Muscle of leg (tissue), 11 donors: ENCODE data around the gene CTNND2. TPM values are rescaled to one million over a fixed set of nuclear protein-coding genes. Genes with fewer than 3 reads are reported as not detected.
A peak's percentile ranks its signal among the peaks of the same experiment; 100 is the strongest.

Experiments used
- DNase-seq: peaks from one replicate; pipeline ENCODE4 v3.0.0; 2013
- H3K27ac ChIP-seq: one replicate; pipeline ENCODE4 v1.5.1; 2013; ENCODE audit warnings: mild to moderate bottlenecking, low read length, control low read depth
- H3K27me3 ChIP-seq: one replicate; pipeline ENCODE4 v1.6.1; 2013; ENCODE audit warnings: low read length; ENCODE audit not compliant: control insufficient read depth, insufficient read depth
- H3K36me3 ChIP-seq: one replicate; pipeline ENCODE4 v1.6.1; 2013; ENCODE audit warnings: low read length; ENCODE audit not compliant: control insufficient read depth, insufficient read depth
- H3K4me1 ChIP-seq: one replicate; pipeline ENCODE4 v1.6.1; 2013; ENCODE audit warnings: low read length; ENCODE audit not compliant: control insufficient read depth, insufficient read depth
- H3K4me3 ChIP-seq: one replicate; pipeline ENCODE4 v1.5.1; 2013; ENCODE audit warnings: low read length, control low read depth
- H3K9me3 ChIP-seq: replicated peaks from 2 replicates; pipeline ENCODE4 v1.6.1; 2013; ENCODE audit warnings: low read depth, low read length; ENCODE audit not compliant: control insufficient read depth
- WGBS: methylation state at CpG from one replicate; pipeline ENCODE4 v1.1.5; 2013; ENCODE audit warnings: missing lambda C conversion rate; ENCODE audit not compliant: insufficient coverage; 5-methylcytosine and 5-hydroxymethylcytosine counted together
- polyA plus RNA-seq, 8 donors: library from polyadenylated mRNA; unstranded; fragments of 120-200 nt; gene quantifications; one replicate each; pipeline versions ENCODE4 v1.2.1 to v1.2.3, GENCODE V29; 2013; ENCODE audit warnings: inconsistent platforms in 1 of 8, low replicate concordance in 1 of 8; ENCODE audit not compliant: insufficient read length in 8 of 8, insufficient read depth in 1 of 8
- total RNA-seq: library from RNA; stranded (reverse); fragments of 120-200 nt; gene quantifications from one replicate; pipeline ENCODE4 v1.2.4, GENCODE V29; 2013

CTNND2 gene
- total and polyA plus RNA-seq, 9 donors, result 0.48 to 1.0 (median 0.71) TPM

- H3K9me3 ChIP-seq, result no peaks in the 10 kb centered on the region
- no CpG with 5 or more reads among the region's 1 CpG for WGBS
- H3K27me3 ChIP-seq, result no peaks in the 10 kb centered on the region
- H3K4me1 ChIP-seq, result no peaks in the 10 kb centered on the region
- DNase-seq, result no peak
- no peaks in the 10 kb centered on the region for H3K36me3 ChIP-seq
- H3K27ac ChIP-seq, result no peak overlapping the region
- H3K4me3 ChIP-seq, result no peak overlapping the region
Observed at GRCh38 chr5:11791792-11792191, 112.5 kb downstream of the CTNND2 start.

- no peak overlapping the region for H3K27ac ChIP-seq
Observed at GRCh38 chr5:11790201-11790600, 114.0 kb downstream of the CTNND2 start.

GRCh38 chr5:11785771-11786352 lies 118.4 kb downstream of the CTNND2 start:
- no peaks in the 10 kb centered on the region for H3K4me1 ChIP-seq
- H3K27me3 ChIP-seq, result no peaks in the 10 kb centered on the region
- H3K9me3 ChIP-seq, result no peaks in the 10 kb centered on the region
- DNase-seq, result no peak
- H3K27ac ChIP-seq, result no peak overlapping the region
- H3K4me3 ChIP-seq, result no peak overlapping the region
- WGBS, result 89% methylated on average over 6 of the region's 6 CpGs
- H3K36me3 ChIP-seq, result no peaks in the 10 kb centered on the region

More at GRCh38 chr5:11790201-11790600, 114.0 kb downstream of the CTNND2 start:
- Histone ChIP-seq H3K36me3 (no peaks in the 10 kb centered on the region), H3K9me3 (no peaks in the 10 kb centered on the region), H3K4me1 (no peaks in the 10 kb centered on the region), H3K4me3 (no peak overlapping the region), H3K27me3 (no peaks in the 10 kb centered on the region)
- no CpG with 5 or more reads among the region's 2 CpGs for whole genome bisulfite sequencing
- DNase-seq, result no peak

GRCh38 chr5:11780641-11781345 lies 123.5 kb downstream of the CTNND2 start:
- Histone ChIP-seq H3K27ac (no peak overlapping the region), H3K9me3 (no peaks in the 10 kb centered on the region), H3K36me3 (no peaks in the 10 kb centered on the region), H3K27me3 (no peaks in the 10 kb centered on the region), H3K4me1 (no peaks in the 10 kb centered on the region), H3K4me3 (no peak overlapping the region)
- DNase-seq, result peak; percentile 9
- no CpG with 5 or more reads among the region's 4 CpGs for whole genome bisulfite sequencing

- no peaks in the 10 kb centered on the region for H3K36me3 ChIP-seq
- no peaks in the 10 kb centered on the region for H3K9me3 ChIP-seq
- H3K27me3 ChIP-seq, result no peaks in the 10 kb centered on the region
- H3K4me1 ChIP-seq, result no peaks in the 10 kb centered on the region
- no peak for DNase-seq
- no peak overlapping the region for H3K27ac ChIP-seq
- H3K4me3 ChIP-seq, result no peak overlapping the region
- WGBS, result 83% methylated on average over 1 of the region's 2 CpGs
Observed at GRCh38 chr5:11777096-11777495, 127.2 kb downstream of the CTNND2 start.

- DNase-seq, result no peak
- Histone ChIP-seq H3K4me1 (no peaks in the 10 kb centered on the region), H3K36me3 (no peaks in the 10 kb centered on the region)
Observed at GRCh38 chr5:11770310-11770709, 133.9 kb downstream of the CTNND2 start.

GRCh38 chr5:11760934-11761603 lies 143.2 kb downstream of the CTNND2 start:
- WGBS, result no CpG with 5 or more reads among the region's 8 CpGs

More at GRCh38 chr5:11770310-11770709, 133.9 kb downstream of the CTNND2 start:
- no CpG with 5 or more reads among the region's 2 CpGs for WGBS
- Histone ChIP-seq H3K4me3 (no peak overlapping the region), H3K27ac (no peak overlapping the region), H3K9me3 (peaks cover 2% of the 10 kb centered on the region), H3K27me3 (no peaks in the 10 kb centered on the region)

GRCh38 chr5:11758321-11758720 lies 145.9 kb downstream of the CTNND2 start:
- Histone ChIP-seq H3K36me3 (no peaks in the 10 kb centered on the region), H3K4me3 (no peak overlapping the region), H3K27me3 (no peaks in the 10 kb centered on the region), H3K4me1 (no peaks in the 10 kb centered on the region), H3K9me3 (no peaks in the 10 kb centered on the region), H3K27ac (no peak overlapping the region)
- WGBS, result no CpG with 5 or more reads among the region's 1 CpG
- DNase-seq, result no peak

More at GRCh38 chr5:11760934-11761603, 143.2 kb downstream of the CTNND2 start:
- no peak for DNase-seq
- Histone ChIP-seq H3K27ac (no peak overlapping the region), H3K9me3 (peaks cover 3% of the 10 kb centered on the region), H3K36me3 (no peaks in the 10 kb centered on the region), H3K4me1 (no peaks in the 10 kb centered on the region), H3K27me3 (no peaks in the 10 kb centered on the region), H3K4me3 (no peak overlapping the region)

GRCh38 chr5:11757661-11758060 lies 146.6 kb downstream of the CTNND2 start:
- Histone ChIP-seq H3K9me3 (no peaks in the 10 kb centered on the region), H3K4me3 (no peak overlapping the region), H3K4me1 (no peaks in the 10 kb centered on the region), H3K27me3 (no peaks in the 10 kb centered on the region), H3K27ac (no peak overlapping the region), H3K36me3 (no peaks in the 10 kb centered on the region)
- no peak for DNase-seq
- WGBS, result no CpG with 5 or more reads among the region's 1 CpG

GRCh38 chr5:11737010-11737409 lies 167.2 kb downstream of the CTNND2 start:
- Histone ChIP-seq H3K36me3 (no peaks in the 10 kb centered on the region), H3K9me3 (peaks cover 2% of the 10 kb centered on the region), H3K27me3 (no peaks in the 10 kb centered on the region), H3K4me1 (no peaks in the 10 kb centered on the region), H3K4me3 (no peak overlapping the region), H3K27ac (no peak overlapping the region)
- WGBS, result no CpG with 5 or more reads among the region's 3 CpGs
- DNase-seq, result no peak
